ENCODE data around the gene GCNT2.
A peak's percentile ranks its signal among the peaks of the same experiment; 100 is the strongest.
"Not testable (repeated sequence)": the region's sequence is repeated elsewhere in the genome, so short reads cannot be mapped to it uniquely, and the experiment has no call there.

GCNT2 gene

DNA sequence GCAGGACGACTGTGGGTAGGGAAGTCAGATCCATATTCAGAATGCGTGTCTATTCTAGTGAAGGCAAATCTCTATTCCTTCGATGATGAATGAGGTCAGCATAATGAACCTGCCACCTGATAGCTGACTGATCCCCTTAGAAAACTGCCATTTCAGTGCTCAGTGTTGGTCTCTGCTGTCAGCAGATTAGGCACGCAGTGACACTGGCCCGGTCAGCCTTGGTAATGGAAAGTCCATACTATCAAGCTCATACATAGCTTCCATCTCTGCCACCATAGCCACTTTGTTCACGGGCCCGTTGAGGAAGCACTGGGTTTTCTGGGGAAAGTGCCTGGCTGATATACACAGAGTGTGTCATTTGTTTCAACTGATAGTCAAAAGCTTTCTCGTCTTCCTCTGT, 119.3 kb downstream of the GCNT2 start:
- Mint-ChIP-seq H3K4me1 (peaks cover 23 to 37% of the 10 kb centered on the region in 2 donors), H3K4me3 (no peak overlapping the region), H3K9me3 (peaks cover 0 to 4% of the 10 kb centered on the region in 2 donors), H3K27ac (no peak overlapping the region), H3K36me3 (peaks cover 0 to 4% of the 10 kb centered on the region in 2 donors), H3K27me3 (peaks cover 0 to 5% of the 10 kb centered on the region in 2 donors)
- ATAC-seq (replicated peaks) (no peak), DNase-seq (no peak)

DNA sequence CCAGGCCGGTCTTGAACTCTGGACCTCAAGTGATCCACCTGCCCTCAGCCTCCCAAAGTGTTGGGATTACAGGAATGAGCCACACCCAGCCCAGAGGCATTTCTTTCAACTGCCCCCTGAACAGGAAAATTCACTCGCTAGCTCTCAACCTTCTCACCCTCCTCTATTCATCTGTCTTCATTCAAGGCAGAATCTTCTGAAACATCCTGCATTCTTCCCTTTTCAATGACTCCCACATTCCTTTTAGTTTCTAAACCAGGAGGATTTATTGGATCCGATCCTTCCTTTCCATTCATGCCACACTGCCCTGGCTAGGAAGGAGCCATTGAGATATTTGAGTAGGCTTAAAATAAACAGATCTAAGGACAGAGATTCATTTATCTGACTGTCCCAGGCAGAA, 120.4 kb downstream of the GCNT2 start:
- H3K27ac Mint-ChIP-seq: peak overlapping the region; percentile 17

DNA sequence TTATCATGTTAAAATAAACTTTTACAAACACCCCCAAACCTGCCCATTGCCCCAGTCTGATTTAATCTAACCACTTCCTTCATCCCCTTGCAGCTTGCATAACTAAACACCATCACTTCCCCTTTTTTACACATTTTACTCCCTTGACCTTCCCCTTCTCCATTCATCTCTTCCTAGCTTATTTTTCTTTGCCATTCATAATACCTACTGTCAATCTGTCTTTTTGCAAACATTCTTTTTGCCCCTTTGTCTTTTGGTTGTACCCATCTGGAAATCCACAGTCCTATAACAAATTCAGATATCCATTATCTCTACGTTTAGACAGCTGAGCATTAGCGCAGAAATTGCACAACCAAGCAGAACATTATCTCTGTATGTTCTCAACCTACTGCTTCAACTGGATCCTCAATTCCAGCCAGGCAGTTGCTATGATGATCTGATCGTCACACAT, 122.1 kb downstream of the GCNT2 start:
- H3K9me3 Mint-ChIP-seq: peaks cover 0 to 4% of the 10 kb centered on the region in 2 donors
- peaks cover 0 to 4% of the 10 kb centered on the region in 2 donors for H3K36me3 Mint-ChIP-seq
- peak overlapping the region; percentile 15 to 17 for H3K4me3 Mint-ChIP-seq
- peaks cover 0 to 5% of the 10 kb centered on the region in 2 donors for H3K27me3 Mint-ChIP-seq
- H3K27ac Mint-ChIP-seq: no peak overlapping the region
- peak; percentile 96 to 97 for ATAC-seq (replicated peaks)
- peaks cover 23 to 38% of the 10 kb centered on the region in 2 donors for H3K4me1 Mint-ChIP-seq
- DNase-seq: no peak

More for the DNA sequence above, 120.4 kb downstream of the GCNT2 start:
- H3K4me1 Mint-ChIP-seq: peaks cover 23 to 38% of the 10 kb centered on the region in 2 donors
- DNase-seq (no peak), ATAC-seq (replicated peaks) (no peak)
- no peak overlapping the region for H3K4me3 Mint-ChIP-seq
- peaks cover 0 to 4% of the 10 kb centered on the region in 2 donors for H3K36me3 Mint-ChIP-seq
- H3K9me3 Mint-ChIP-seq: peaks cover 0 to 4% of the 10 kb centered on the region in 2 donors
- H3K27me3 Mint-ChIP-seq: peaks cover 0 to 5% of the 10 kb centered on the region in 2 donors

DNA sequence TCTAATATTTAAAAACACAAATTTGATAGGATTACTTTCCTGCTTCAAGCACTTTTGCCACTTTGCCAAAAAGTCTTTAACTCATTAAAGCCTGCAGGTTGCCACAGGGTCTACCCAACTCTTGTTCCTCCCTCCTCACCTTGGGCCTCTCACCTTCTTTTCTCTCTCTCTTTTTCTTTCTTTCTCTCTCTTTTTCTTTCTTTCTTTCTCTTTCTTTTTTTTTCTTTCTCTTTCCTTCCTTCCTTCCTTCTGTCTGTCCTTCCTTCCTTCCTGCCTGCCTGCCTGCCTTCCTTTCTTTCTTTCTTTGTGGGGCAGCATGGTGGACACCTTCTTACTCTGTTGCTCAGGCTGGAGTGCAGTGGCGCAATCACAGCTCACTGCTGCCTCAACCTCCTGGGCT, 123.1 kb downstream of the GCNT2 start:
- ATAC-seq (replicated peaks) (no peak), DNase-seq (no peak)
- peaks cover 23 to 38% of the 10 kb centered on the region in 2 donors for H3K4me1 Mint-ChIP-seq
- peaks cover 0 to 4% of the 10 kb centered on the region in 2 donors for H3K36me3 Mint-ChIP-seq
- no peak overlapping the region for H3K4me3 Mint-ChIP-seq
- H3K27ac Mint-ChIP-seq: no peak overlapping the region
- peaks cover 0 to 2% of the 10 kb centered on the region in 2 donors for H3K9me3 Mint-ChIP-seq
- H3K27me3 Mint-ChIP-seq: peaks cover 0 to 4% of the 10 kb centered on the region in 2 donors

DNA sequence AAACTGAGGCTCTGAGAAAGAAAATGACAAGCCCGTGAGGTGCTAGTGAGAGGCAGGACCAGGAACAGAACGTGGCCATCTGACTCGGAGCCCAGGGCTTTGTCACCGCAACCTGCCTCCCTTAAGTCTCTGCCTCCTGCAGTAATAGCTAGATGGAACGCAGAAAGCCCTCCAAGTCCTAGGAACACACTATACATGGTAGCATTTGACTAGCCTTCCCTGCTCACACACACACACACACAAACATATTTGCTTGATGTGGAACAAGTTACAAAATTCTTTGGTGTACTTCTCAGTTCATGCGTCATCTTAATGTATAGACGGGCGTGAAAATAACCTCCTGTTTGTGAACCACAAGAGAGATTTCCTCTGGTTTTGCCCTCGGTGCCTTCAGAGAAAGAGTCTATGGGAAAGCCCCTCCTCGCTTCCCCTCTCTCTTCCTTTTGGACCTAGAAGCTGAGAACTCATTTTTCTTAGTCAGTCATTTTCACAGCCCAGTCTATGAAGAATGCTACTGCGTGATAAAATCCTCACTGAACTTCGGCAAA, 134.4 kb downstream of the GCNT2 start:
- no peak overlapping the region for H3K27ac Mint-ChIP-seq
- H3K27me3 Mint-ChIP-seq: peaks cover 10 to 41% of the 10 kb centered on the region in 2 donors
- peaks cover 5 to 12% of the 10 kb centered on the region in 2 donors for H3K4me1 Mint-ChIP-seq
- no peaks in the 10 kb centered on the region for H3K9me3 Mint-ChIP-seq
- H3K36me3 Mint-ChIP-seq: no peaks in the 10 kb centered on the region
- peak overlapping the region in 1 of 2 donors; percentile 13 for H3K4me3 Mint-ChIP-seq
- ATAC-seq (replicated peaks): peak; percentile 73 to 84
- DNase-seq: no peak

DNA sequence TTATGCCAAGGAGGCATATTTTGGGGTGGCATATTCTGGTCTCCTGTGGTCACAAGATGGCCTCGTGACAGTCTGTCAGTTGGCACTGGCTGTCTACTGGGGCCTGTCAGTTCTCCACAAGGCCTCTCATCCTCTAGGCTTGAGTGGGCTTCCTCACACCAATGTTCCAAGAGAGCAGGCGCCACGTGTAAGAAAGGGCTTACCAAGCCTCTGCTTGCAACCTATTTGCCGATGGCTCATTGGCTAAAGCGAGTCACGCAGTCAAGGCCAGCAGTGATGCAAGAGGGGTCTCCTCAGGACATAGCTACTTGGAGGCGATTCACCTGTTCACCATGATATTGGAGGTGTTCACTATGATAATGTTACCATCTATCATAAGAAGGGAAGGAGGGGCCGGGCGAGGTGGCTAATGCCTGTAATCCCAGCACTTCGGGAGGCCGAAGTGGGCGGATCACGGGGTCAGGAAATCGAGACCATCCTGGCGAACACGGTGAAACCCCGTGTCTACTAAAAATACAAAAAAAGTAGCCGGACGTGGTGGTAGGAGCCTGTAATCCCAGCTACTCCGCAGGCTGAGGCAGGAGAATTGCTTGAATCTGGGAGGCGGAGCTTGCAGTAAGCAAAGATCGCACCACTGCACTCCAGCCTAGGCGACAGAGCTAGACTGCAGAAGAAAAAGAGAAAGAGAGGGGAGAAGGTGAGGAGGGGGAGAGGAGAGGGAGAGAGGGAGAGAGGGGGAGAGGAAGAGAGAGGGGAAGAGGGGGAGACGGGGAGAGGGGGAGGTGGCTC, 138.0 kb downstream of the GCNT2 start:
- Mint-ChIP-seq H3K27me3 (peaks cover 5 to 21% of the 10 kb centered on the region in 2 donors), H3K4me3 (peak overlapping the region; percentile 48 to 54), H3K4me1 (peaks cover 5 to 12% of the 10 kb centered on the region in 2 donors), H3K27ac (no peak overlapping the region), H3K9me3 (peaks cover under 1 to 1% of the 10 kb centered on the region in 2 donors), H3K36me3 (no peaks in the 10 kb centered on the region)
- DNase-seq (no peak), ATAC-seq (replicated peaks) (no peak)

DNA sequence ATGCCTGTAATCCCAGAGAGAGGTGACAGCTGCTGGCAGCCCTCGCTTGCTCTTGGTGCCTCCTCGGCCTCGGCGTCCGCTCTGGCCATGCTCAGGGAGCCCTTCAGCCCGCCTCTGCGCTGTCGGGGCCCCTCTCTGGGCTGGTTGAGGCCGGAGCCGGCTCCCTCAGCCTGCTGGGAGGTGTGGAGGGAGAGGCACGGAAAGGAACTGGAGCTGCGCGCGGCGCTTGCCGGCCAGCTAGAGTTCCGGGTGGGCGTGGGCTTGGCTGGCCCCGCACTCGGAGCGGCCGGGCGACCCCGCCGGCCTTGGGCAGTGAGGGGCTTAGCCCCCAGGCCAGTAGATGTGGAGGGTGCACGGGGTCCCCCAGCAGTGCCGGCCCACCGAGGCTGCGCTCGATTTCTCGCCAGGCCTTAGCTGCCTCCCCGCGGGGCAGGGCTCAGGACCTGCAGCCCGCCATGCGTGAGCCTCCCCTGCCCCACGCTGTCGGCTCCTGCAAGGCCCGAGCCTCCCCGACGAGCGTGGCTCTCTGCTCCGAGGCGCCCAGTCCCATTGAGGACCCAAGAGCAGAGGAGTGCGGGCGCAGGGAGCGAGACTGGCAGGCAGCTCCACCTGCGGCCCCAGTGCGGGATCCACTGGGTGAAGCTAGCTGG, 138.7 kb downstream of the GCNT2 start:
- H3K4me1 Mint-ChIP-seq: peaks cover 5 to 12% of the 10 kb centered on the region in 2 donors
- H3K36me3 Mint-ChIP-seq: no peaks in the 10 kb centered on the region
- DNase-seq (no peak), ATAC-seq (replicated peaks) (peak in 1 of 2 donors; percentile 21)
- H3K27ac Mint-ChIP-seq: no peak overlapping the region
- peaks cover 2 to 9% of the 10 kb centered on the region in 2 donors for H3K9me3 Mint-ChIP-seq
- H3K4me3 Mint-ChIP-seq: peak overlapping the region; percentile 48 to 54
- peaks cover 5 to 21% of the 10 kb centered on the region in 2 donors for H3K27me3 Mint-ChIP-seq

DNA sequence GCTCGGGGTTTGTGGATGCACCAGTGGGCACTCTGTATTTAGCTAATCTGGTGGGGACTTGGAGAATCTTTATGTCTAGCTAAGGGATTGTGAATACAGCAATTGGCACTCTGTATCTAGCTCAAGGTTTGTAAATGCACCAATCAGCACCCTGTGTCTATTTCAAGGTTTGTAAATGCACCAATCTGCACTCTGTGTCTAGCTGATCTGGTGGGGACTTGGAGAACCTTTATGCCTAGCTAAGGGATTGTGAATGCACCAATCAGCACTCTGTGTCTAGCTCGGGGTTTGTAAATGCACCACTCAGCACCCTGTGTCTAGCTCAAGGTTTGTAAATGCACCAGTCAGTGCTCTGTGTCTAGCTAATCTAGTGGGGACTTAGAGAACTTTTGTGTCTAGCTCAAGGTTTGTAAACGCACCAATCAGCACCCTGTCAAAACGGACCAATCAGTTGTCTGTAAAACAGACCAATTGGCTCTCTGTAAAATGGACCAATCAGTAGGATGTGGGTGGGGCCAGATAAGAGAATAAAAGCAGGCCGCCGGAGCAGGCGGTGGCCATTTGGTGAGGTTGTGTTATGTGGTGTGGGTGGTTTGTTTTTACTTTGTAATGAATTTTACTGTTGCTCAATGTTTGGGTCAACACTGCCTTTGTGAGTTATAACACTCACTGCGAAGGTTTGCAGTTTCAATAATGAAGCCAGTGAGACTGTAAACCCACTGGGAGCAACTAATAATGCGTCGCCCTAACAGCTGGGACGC, 139.5 kb downstream of the GCNT2 start:
- H3K4me1 Mint-ChIP-seq; DNase-seq; H3K27ac Mint-ChIP-seq; H3K36me3 Mint-ChIP-seq; H3K4me3 Mint-ChIP-seq; ATAC-seq (replicated peaks): not testable (repeated sequence)
- Mint-ChIP-seq H3K9me3 (peaks cover 4 to 12% of the 10 kb centered on the region in 2 donors), H3K27me3 (peaks cover 5 to 17% of the 10 kb centered on the region in 2 donors)

DNA sequence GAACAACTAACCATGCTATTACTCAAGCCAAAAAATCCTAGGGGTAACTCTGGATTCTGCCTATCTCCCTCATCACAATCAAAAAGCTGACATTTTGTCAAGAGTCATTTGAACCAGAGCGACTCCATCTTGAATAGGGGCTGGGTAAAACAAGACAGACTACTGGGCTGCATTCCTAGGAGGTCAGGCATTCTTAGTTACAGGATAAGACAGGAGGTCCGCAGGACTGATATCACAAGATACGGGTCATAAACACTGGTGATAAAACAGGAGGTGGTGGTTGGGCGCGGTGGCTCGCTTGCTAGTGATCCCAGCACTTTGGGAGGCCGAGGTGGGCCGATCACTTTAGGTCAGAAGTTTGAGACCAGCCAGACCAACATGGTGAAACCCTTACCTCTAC, 141.1 kb downstream of the GCNT2 start:
- no peak for ATAC-seq (replicated peaks)
- Mint-ChIP-seq H3K4me1 (peaks cover 3 to 5% of the 10 kb centered on the region in 2 donors), H3K27ac (no peak overlapping the region), H3K4me3 (no peak overlapping the region), H3K9me3 (peaks cover 4 to 12% of the 10 kb centered on the region in 2 donors), H3K27me3 (peaks cover 13 to 28% of the 10 kb centered on the region in 2 donors), H3K36me3 (peaks cover 0 to 4% of the 10 kb centered on the region in 2 donors)
- DNase-seq: no peak

DNA sequence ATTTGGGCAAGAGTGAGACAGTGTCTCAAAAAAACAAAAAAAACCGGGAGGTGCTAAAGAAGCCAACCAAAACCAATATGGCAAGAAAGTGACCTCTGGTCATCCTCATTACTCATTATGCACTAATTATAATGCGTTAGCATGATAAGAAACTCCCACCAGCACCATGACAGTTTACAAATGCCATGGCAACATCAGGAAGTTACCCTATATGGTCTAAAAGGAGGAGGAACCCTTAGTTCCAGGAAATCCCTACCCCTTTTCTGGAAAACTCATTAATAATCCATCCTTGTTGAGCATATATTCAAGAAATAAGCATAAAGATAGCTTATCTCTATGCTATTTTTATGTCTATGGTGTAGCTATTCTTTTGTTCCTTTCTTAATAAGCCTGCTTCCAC, 141.6 kb downstream of the GCNT2 start:
- Mint-ChIP-seq H3K36me3 (peaks cover 0 to 4% of the 10 kb centered on the region in 2 donors), H3K9me3 (peaks cover 4 to 12% of the 10 kb centered on the region in 2 donors), H3K4me1 (peaks cover 7 to 9% of the 10 kb centered on the region in 2 donors), H3K4me3 (no peak overlapping the region), H3K27ac (no peak overlapping the region), H3K27me3 (peaks cover 16 to 31% of the 10 kb centered on the region in 2 donors)
- ATAC-seq (replicated peaks) (no peak), DNase-seq (no peak)

DNA sequence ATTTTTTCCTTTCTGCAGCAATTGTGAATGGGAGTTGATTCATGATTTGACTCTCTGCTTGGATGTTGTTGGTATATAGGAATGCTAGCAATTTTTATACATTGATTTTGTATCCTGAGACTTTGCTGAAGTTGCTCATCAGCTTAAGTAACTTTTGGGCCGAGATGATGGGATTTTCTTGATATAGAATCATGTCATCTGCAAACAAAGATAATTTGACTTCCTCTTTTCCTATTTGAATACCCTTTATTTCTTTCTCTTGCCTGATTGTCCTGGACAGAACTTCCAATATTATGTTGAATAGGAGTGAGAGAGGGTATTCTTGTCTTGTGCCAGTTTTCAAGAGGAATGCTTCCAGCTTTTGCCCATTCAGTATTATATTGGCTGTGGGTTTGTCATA, 144.4 kb downstream of the GCNT2 start:
- peaks cover 17 to 28% of the 10 kb centered on the region in 2 donors for H3K27me3 Mint-ChIP-seq
- not testable (repeated sequence) for H3K27ac Mint-ChIP-seq; H3K4me3 Mint-ChIP-seq; H3K36me3 Mint-ChIP-seq; DNase-seq; ATAC-seq (replicated peaks)
- H3K4me1 Mint-ChIP-seq: peaks cover 9 to 12% of the 10 kb centered on the region in 2 donors
- H3K9me3 Mint-ChIP-seq: peaks cover 4 to 12% of the 10 kb centered on the region in 2 donors

DNA sequence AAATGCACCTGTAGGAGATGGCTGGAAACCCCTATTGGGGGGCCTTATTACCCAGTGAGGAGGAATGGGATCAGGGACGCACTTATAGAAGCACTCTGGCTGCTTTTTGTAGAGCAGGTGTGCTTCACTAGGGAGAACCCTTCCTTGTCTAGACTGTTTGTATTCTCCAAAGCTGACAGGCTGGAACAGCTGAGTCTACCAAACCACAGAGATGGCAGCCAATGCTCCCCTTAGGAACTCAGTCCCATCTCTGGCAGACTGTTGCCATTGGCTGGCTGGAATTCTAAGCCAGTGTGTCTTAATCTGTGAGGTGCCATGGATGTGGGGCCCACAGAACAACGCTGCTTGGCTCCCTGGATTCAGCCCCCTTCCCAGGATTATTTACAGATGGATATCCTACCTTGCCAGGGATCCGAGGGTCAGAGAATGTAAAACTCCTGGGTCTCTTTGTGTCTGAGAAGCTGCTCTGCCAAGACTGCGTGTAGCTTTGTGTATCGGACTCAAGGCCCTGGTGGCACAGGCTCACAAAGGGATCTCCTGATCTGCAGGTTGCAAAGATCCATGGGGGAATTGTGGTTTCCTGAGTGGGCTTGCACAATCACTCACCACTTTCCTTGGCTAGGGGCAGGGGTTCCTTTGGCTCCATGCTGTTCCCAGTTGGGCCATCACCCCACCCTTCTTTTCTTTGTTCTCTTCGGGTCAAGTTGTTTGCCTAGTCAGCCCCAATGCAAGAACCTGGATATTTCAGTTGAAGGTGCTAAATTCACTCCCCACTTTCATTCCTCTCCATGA, 147.2 kb downstream of the GCNT2 start:
- DNase-seq (no peak), ATAC-seq (replicated peaks) (no peak)
- peaks cover 0 to 7% of the 10 kb centered on the region in 2 donors for H3K36me3 Mint-ChIP-seq
- H3K9me3 Mint-ChIP-seq: peaks cover 4 to 12% of the 10 kb centered on the region in 2 donors
- peaks cover 9 to 12% of the 10 kb centered on the region in 2 donors for H3K4me1 Mint-ChIP-seq
- H3K27ac Mint-ChIP-seq: no peak overlapping the region
- H3K27me3 Mint-ChIP-seq: peaks cover 17 to 28% of the 10 kb centered on the region in 2 donors
- H3K4me3 Mint-ChIP-seq: no peak overlapping the region

DNA sequence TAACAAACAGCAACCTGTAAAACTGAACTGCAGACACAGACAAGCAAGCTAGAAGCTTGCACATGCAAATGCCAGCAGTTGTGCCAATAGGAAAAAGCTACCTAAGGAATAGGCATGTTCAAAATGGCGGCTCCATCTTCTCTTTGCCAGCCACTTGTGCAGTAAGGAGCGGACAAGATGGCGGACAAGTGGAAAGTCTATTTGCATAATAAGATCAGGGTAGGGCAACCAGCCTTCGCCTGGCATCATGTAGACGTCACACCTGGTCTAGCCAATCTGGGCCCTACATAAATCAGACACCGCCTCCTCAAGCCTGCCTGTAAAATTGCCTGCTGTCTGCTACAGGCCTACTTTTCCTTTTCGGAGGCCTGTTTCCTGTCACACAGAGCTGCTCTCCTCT, 155.3 kb downstream of the GCNT2 start:
- Mint-ChIP-seq H3K4me3 (no peak overlapping the region), H3K4me1 (no peaks in the 10 kb centered on the region), H3K36me3 (no peaks in the 10 kb centered on the region), H3K27me3 (peaks cover 0 to 5% of the 10 kb centered on the region in 2 donors), H3K27ac (no peak overlapping the region), H3K9me3 (peaks cover 0 to 2% of the 10 kb centered on the region in 2 donors)
- ATAC-seq (replicated peaks): no peak
- DNase-seq: no peak

Data from stimulated activated naive B cell treated with anti-CD40 and anti-IgM and Interleukin-4, amounts not matched to agents 10 μg/mL and 1 μg/mL and 100 μg/mL, for 72 hours (primary cell).